Thyroid gland (tissue), 4 donors: ENCODE results near the gene SHISA4. TPM values are rescaled to one million over a fixed set of nuclear protein-coding genes. Genes with fewer than 3 reads are reported as not detected.
A peak's percentile ranks its signal among the peaks of the same experiment; 100 is the strongest.

Experiments
- DNase-seq, 2 donors: peaks; one replicate each; pipeline ENCODE4 v3.0.0-alpha.2; 2019
- H3K27ac ChIP-seq, 3 donors: fragments of 200-600 bp; sonication (generic); 1 replicate in 2 of 3; 2 replicates in 1 of 3; pipeline ENCODE4 v1.5.1; 2016 to 2019; ENCODE audit warnings: mild to moderate bottlenecking in 1 of 3, moderate library complexity in 1 of 3
- H3K27me3 ChIP-seq: fragments of 200-600 bp; sonication (generic); one replicate; pipeline ENCODE4 v1.5.1; 2019
- H3K36me3 ChIP-seq, 2 donors: fragments of 200-600 bp; sonication (generic); one replicate each; pipeline ENCODE4 v1.5.1; 2016 to 2019
- H3K4me1 ChIP-seq, 2 donors: fragments of 200-600 bp; sonication (generic); one replicate each; pipeline ENCODE4 v1.5.1; 2017 to 2019
- H3K4me3 ChIP-seq, 3 donors: fragments of 200-600 bp; sonication (generic); replicated peaks in 1 of 3; 1 replicate in 2 of 3; 2 replicates in 1 of 3; pipeline ENCODE4 v1.5.1; 2016; ENCODE audit warnings: mild to moderate bottlenecking in 1 of 3
- H3K9me3 ChIP-seq: fragments of 200-600 bp; sonication (generic); one replicate; pipeline ENCODE4 v1.5.1; 2017
- CTCF ChIP-seq, 6 experiments: fragments of 200-600 bp in 3 of 6; fragments of 450-650 bp in 3 of 6; sonication (generic) in 3 of 6; IDR thresholded peaks; one replicate each; pipeline ENCODE4 v1.5.1; 2016 to 2019; ENCODE audit warnings: antibody characterized with exemption in 6 of 6, mild to moderate bottlenecking in 2 of 6, inconsistent platforms in 1 of 6, moderate library complexity in 1 of 6
- POLR2A ChIP-seq, 2 donors: fragments of 450-650 bp; IDR thresholded peaks; one replicate each; pipeline ENCODE4 v1.6.1; 2017; ENCODE audit warnings: antibody characterized with exemption in 2 of 2, mild to moderate bottlenecking in 2 of 2, moderate library complexity in 1 of 2
- WGBS, 2 donors: methylation state at CpG; one replicate each; pipeline ENCODE4 v1.1.5; 2017; 5-methylcytosine and 5-hydroxymethylcytosine counted together
- intact Hi-C: fragments of 100-400 bp; cut with DNase I; formaldehyde crosslinking; loops from one replicate; pipeline ENCODE4 v1.15.1; 2023
- total RNA-seq, 4 donors: library from RNA; depleted of rRNA; stranded (reverse); fragments of >200 nt; gene quantifications; one replicate each; pipeline ENCODE4 v1.2.3, GENCODE V29; 2016

Gene SHISA4
- total RNA-seq, 4 donors from 2014 or later, result 28.8 to 60.3 (median 50.3) TPM

- DNase-seq, result no peak
- no peak overlapping the region for H3K27ac ChIP-seq
- H3K27me3 ChIP-seq, result no peaks in the 10 kb centered on the region
- no peak overlapping the region for H3K4me3 ChIP-seq
- intact Hi-C loops, result no loop called here
- peaks cover 5 to 7% of the 10 kb centered on the region in 2 donors for H3K4me1 ChIP-seq
- TF ChIP-seq POLR2A (IDR thresholded peaks at IDR 0.05) (no peak), CTCF (IDR thresholded peaks at IDR 0.05) (no peak)
- no peaks in the 10 kb centered on the region for H3K9me3 ChIP-seq
- WGBS, 2 donors, result 85 to 86% methylated on average over 4 of the region's 4 CpGs
- H3K36me3 ChIP-seq, result no peaks in the 10 kb centered on the region
Observed at GRCh38 chr1:201930137-201930536, 41.4 kb downstream of the SHISA4 start.

- no peaks in the 10 kb centered on the region for H3K36me3 ChIP-seq
- intact Hi-C loops, result no loop called here
Observed at GRCh38 chr1:201930803-201931202, 42.1 kb downstream of the SHISA4 start.

GRCh38 chr1:201933840-201934430, 45.2 kb downstream of the SHISA4 start:
- no peak for TF ChIP-seq POLR2A (IDR thresholded peaks at IDR 0.05)
- TF ChIP-seq CTCF (IDR thresholded peaks at IDR 0.05), result no peak

More at GRCh38 chr1:201930803-201931202, 42.1 kb downstream of the SHISA4 start:
- H3K27me3 ChIP-seq, result no peaks in the 10 kb centered on the region
- no peak for DNase-seq
- peaks cover 5 to 7% of the 10 kb centered on the region in 2 donors for H3K4me1 ChIP-seq
- H3K9me3 ChIP-seq, result no peaks in the 10 kb centered on the region
- 80 to 87% methylated on average over 5 of the region's 5 CpGs for WGBS, 2 donors
- no peak for TF ChIP-seq POLR2A (IDR thresholded peaks at IDR 0.05)
- TF ChIP-seq CTCF (IDR thresholded peaks at IDR 0.05), result no peak
- H3K4me3 ChIP-seq, result no peak overlapping the region
- H3K27ac ChIP-seq, result no peak overlapping the region

GRCh38 chr1:201937624-201938213, 49.0 kb downstream of the SHISA4 start:
- H3K4me1 ChIP-seq, result peaks cover 15 to 22% of the 10 kb centered on the region in 2 donors
- intact Hi-C loops, result no loop called here
- TF ChIP-seq POLR2A (IDR thresholded peaks at IDR 0.05), result no peak
- no peak for TF ChIP-seq CTCF (IDR thresholded peaks at IDR 0.05)
- H3K36me3 ChIP-seq, result no peaks in the 10 kb centered on the region
- peak overlapping the region in 2 of 3 donors; percentile 41 to 75 for H3K27ac ChIP-seq
- H3K9me3 ChIP-seq, result no peaks in the 10 kb centered on the region
- no peak overlapping the region for H3K4me3 ChIP-seq
- DNase-seq, result no peak
- no peaks in the 10 kb centered on the region for H3K27me3 ChIP-seq
- 73 to 79% methylated on average over 5 of the region's 5 CpGs for WGBS, 2 donors

More at GRCh38 chr1:201933840-201934430, 45.2 kb downstream of the SHISA4 start:
- Histone ChIP-seq H3K4me3 (no peak overlapping the region), H3K9me3 (no peaks in the 10 kb centered on the region), H3K27me3 (no peaks in the 10 kb centered on the region), H3K36me3 (no peaks in the 10 kb centered on the region), H3K4me1 (peaks cover 5 to 7% of the 10 kb centered on the region in 2 donors), H3K27ac (peak overlapping the region in 1 of 3 donors; percentile 6)
- DNase-seq, result no peak
- intact Hi-C loops, result no loop called here
- WGBS, 2 donors, result 37 to 43% methylated on average over 5 of the region's 5 CpGs

- peaks cover 19 to 25% of the 10 kb centered on the region in 2 donors for H3K4me1 ChIP-seq
- DNase-seq, result no peak
- peak overlapping the region in 2 of 3 donors; percentile 41 to 75 for H3K27ac ChIP-seq
- no peak overlapping the region for H3K4me3 ChIP-seq
- no peaks in the 10 kb centered on the region for H3K36me3 ChIP-seq
- H3K27me3 ChIP-seq, result no peaks in the 10 kb centered on the region
- intact Hi-C loops, result no loop called here
- 52 to 71% methylated on average over 4 of the region's 4 CpGs for WGBS, 2 donors
- H3K9me3 ChIP-seq, result no peaks in the 10 kb centered on the region
- TF ChIP-seq CTCF (IDR thresholded peaks at IDR 0.05), result no peak
- no peak for TF ChIP-seq POLR2A (IDR thresholded peaks at IDR 0.05)
Observed at GRCh38 chr1:201938440-201939035, 49.8 kb downstream of the SHISA4 start.
